ENCODE measurements around the gene LKAAEAR1. TPM values are rescaled to one million over a fixed set of nuclear protein-coding genes. Genes with fewer than 3 reads are reported as not detected.

The LKAAEAR1 gene
- total RNA-seq, 2 donors from 2014 or later = 3.9 TPM; not detected in 1

DNA sequence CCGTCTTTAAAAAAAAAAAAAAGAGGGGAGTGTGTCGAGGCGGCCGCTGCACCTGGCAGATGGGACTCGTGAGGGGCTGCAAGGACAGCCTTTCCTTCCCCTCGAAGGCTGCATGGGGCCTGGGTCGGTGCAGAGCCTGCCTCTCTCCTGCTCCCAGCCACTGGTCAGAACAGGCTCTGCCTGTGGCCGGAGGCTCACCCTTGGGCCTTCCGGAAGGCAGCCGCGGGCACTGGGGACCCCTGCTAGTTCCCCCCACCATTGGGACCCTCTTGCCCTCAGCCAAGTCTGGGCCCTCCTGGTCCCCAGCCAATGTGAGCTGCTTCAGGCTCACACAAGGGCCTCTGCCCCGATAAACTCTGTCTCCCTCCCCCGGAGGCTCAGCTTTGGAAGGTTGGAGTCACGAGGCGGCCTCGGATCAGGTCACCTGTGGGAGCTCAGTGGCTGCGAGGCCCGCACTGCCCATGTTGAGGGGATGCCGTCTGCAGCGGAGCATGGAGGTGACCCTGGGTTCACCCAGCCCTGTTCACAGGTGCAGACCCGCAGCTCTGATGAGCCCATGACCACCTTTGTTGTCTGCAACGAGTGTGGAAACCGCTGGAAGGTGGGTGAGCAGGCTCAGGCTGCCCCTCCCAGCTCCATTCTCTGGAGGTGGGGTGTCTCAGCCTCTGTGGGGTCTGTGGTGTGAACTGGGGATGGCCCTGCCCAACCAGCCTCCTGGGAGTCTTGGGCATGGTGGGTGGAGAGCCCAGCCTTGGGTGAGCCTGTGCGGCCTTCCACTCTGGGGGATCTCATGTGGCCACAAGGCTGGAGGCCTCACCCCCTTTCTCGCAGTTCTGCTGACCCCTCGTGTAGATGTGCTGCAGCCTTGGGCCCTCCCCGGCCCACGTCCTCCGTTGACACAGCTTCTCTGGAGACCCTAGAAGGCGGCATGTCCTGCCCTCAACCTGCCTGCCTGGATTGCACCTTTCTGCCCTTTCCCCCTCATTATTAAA is 12.6 kb downstream of the LKAAEAR1 start:
- intact Hi-C loops (cut with DNase I) = no loop called here
- H3K9me3 ChIP-seq = no peaks in the 10 kb centered on the region
- 83% methylated on average over 12 to 29 of the region's 30 CpGs for WGBS, 2 donors
- ATAC-seq = no peak
- no peak for DNase-seq
- H3K27ac ChIP-seq = no peak overlapping the region
- no peaks in the 10 kb centered on the region for H3K36me3 ChIP-seq (replicated peaks in 1 of 2; ENCODE audit: insufficient read depth in 1 of 2, low read depth in 2 of 2)
- no peak overlapping the region for H3K4me3 ChIP-seq
- H3K4me1 ChIP-seq = no peaks in the 10 kb centered on the region
- H3K27me3 ChIP-seq = no peaks in the 10 kb centered on the region
- TF ChIP-seq, protein P1, sequence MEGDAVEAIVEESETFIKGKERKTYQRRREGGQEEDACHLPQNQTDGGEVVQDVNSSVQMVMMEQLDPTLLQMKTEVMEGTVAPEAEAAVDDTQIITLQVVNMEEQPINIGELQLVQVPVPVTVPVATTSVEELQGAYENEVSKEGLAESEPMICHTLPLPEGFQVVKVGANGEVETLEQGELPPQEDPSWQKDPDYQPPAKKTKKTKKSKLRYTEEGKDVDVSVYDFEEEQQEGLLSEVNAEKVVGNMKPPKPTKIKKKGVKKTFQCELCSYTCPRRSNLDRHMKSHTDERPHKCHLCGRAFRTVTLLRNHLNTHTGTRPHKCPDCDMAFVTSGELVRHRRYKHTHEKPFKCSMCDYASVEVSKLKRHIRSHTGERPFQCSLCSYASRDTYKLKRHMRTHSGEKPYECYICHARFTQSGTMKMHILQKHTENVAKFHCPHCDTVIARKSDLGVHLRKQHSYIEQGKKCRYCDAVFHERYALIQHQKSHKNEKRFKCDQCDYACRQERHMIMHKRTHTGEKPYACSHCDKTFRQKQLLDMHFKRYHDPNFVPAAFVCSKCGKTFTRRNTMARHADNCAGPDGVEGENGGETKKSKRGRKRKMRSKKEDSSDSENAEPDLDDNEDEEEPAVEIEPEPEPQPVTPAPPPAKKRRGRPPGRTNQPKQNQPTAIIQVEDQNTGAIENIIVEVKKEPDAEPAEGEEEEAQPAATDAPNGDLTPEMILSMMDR (IDR thresholded peaks at IDR 0.05) = no peak
- no peak for TF ChIP-seq POLR2A (IDR thresholded peaks at IDR 0.05)

DNA sequence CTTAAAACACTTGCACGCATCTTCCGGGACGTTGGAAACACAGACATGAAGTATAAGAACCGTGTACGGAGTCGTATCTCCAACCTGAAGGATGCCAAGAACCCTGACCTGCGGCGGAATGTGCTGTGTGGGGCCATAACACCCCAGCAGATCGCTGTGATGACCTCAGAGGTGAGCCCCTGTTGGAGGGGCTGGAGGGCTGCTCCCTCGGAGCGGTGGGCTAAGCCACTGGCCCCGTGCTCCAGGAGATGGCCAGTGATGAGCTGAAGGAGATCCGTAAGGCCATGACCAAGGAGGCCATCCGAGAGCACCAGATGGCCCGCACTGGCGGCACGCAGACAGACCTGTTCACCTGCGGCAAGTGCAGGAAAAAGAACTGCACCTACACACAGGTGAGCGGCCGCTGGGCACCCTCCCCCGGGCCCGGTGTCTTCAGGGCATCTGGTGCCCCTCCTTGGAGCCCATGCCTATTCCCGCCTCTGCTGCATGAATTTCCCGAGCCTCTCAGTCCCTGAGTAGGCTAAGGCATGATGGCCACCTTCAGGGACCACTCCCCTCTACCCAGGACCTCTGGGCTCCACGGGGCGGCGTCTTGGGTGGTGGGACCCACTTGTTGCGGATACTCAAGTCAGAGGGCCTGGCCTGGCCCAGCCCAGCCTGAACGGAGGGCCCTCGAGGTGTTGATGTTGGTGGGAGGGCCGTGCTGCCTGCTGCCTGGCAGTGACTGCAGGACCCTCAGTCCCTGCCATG is 13.8 kb downstream of the LKAAEAR1 start:
- Histone ChIP-seq H3K27ac (no peak overlapping the region), H3K9me3 (no peaks in the 10 kb centered on the region), H3K4me1 (no peaks in the 10 kb centered on the region), H3K27me3 (no peaks in the 10 kb centered on the region), H3K4me3 (no peak overlapping the region), H3K36me3 (replicated peaks in 1 of 2; ENCODE audit: insufficient read depth in 1 of 2, low read depth in 2 of 2) (no peaks in the 10 kb centered on the region)
- ATAC-seq = no peak
- 91 to 95% methylated on average over 11 to 31 of the region's 31 CpGs for WGBS, 2 donors
- no peak for DNase-seq
- intact Hi-C loops (cut with DNase I) = no loop called here
- TF ChIP-seq POLR2A (IDR thresholded peaks at IDR 0.05) = no peak
- TF ChIP-seq, protein P1 (IDR thresholded peaks at IDR 0.05) = no peak

DNA sequence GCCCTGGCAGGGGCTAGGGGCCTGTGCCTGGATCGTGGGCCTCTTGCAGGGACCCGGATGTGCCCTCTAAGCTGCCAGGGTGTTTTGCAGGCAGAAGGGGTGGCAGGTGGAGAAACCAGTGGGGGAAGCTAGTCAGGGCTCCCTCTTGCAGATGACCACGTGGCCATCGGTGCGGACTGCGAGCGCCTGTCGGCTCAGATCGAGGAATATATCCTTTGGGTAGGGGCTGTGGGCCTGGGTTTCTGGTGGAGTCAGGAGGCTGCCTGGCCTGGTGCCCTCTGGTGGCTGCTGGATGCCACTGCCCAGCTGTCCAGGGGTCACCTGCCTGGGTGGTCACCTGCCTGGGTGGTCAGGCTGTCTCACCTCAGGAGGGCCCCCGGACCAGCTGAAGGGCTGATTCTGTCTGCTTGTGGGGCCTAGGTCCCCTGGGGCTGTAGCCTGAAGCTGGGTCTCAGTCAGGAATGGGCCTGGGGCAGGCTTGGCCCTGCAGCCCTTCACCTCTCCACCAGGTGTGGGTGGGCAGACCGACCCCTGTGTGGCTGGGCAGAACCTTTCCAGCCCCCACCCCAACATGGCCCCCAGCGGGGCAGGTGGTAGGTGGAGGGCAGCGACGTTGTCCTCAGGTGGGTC is 14.5 kb downstream of the LKAAEAR1 start:
- H3K4me1 ChIP-seq = peaks cover 5% of the 10 kb centered on the region
- TF ChIP-seq POLR2A (IDR thresholded peaks at IDR 0.05) = no peak
- TF ChIP-seq, protein P1 (IDR thresholded peaks at IDR 0.05) = peak; percentile 40 to 59 (median 48)
- intact Hi-C loops (cut with DNase I) = no loop called here
- no peak overlapping the region for H3K4me3 ChIP-seq
- ATAC-seq (no peak), DNase-seq (peak in 2 of 4 donors; percentile 38 to 58)
- no peaks in the 10 kb centered on the region for H3K27me3 ChIP-seq
- no peaks in the 10 kb centered on the region for H3K36me3 ChIP-seq (replicated peaks in 1 of 2; ENCODE audit: insufficient read depth in 1 of 2, low read depth in 2 of 2)
- no peaks in the 10 kb centered on the region for H3K9me3 ChIP-seq
- 61% methylated on average over 14 of the region's 14 CpGs; no CpG with 5 or more reads in 1 of the 2 donors for WGBS, 2 donors
- H3K27ac ChIP-seq = no peak overlapping the region

DNA sequence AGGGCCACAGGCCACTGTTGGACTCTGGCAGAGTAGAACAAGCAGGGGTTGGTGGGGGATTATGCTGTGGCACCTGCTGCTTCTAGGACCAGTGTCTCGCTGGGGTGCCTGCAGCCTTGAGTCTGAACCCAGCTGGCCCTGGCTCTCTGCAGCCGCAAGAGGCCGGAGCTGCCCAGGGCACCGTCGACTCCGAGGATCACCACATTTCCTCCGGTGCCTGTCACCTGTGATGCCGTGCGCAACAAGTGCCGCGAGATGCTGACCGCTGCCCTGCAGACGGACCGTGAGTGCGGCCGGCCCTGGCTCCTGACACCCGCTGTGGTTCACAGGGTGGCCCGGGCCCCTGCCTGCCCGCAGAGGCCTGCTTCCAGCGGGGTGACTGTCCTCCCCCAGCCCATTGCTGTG is 15.0 kb downstream of the LKAAEAR1 start:
- no peak for DNase-seq
- no peaks in the 10 kb centered on the region for H3K27me3 ChIP-seq
- WGBS, 2 donors = 86% methylated on average over 20 of the region's 20 CpGs; no CpG with 5 or more reads in 1 of the 2 donors
- no peak for ATAC-seq
- TF ChIP-seq, protein P1 (IDR thresholded peaks at IDR 0.05) = no peak
- TF ChIP-seq POLR2A (IDR thresholded peaks at IDR 0.05) = no peak
- intact Hi-C loops (cut with DNase I) = no loop called here
- peaks cover 10% of the 10 kb centered on the region for H3K4me1 ChIP-seq
- no peak overlapping the region for H3K4me3 ChIP-seq
- no peaks in the 10 kb centered on the region for H3K36me3 ChIP-seq (replicated peaks in 1 of 2; ENCODE audit: insufficient read depth in 1 of 2, low read depth in 2 of 2)
- no peak overlapping the region for H3K27ac ChIP-seq
- H3K9me3 ChIP-seq = no peaks in the 10 kb centered on the region

Data from body of pancreas (tissue), 4 donors.